Occipital lobe (tissue), 2 donors: ENCODE results near the gene PRKCE. TPM values are rescaled to one million over a fixed set of nuclear protein-coding genes. Genes with fewer than 3 reads are reported as not detected.

Source experiments
- DNase-seq: peaks from one replicate; lab custom pipeline; 2025; lab: John Stamatoyannopoulos, UW
- total RNA-seq: library from RNA; depleted of rRNA; stranded (reverse); fragments of >200 nt; gene quantifications from one replicate; pipeline ENCODE4 v1.2.3, GENCODE V29; 2014

PRKCE gene
- total RNA-seq, 1 donor from 2014 or later: 62.2 TPM

GRCh38 chr2:46010223-46010924 is 358.9 kb downstream of the PRKCE start:
- DNase-seq: no peak

- no peak for DNase-seq
These were observed 359.5 kb downstream of the PRKCE start for GRCh38 chr2:46010925-46011490.

GRCh38 chr2:46012618-46013240 is 361.3 kb downstream of the PRKCE start:
- DNase-seq: no peak

DNA sequence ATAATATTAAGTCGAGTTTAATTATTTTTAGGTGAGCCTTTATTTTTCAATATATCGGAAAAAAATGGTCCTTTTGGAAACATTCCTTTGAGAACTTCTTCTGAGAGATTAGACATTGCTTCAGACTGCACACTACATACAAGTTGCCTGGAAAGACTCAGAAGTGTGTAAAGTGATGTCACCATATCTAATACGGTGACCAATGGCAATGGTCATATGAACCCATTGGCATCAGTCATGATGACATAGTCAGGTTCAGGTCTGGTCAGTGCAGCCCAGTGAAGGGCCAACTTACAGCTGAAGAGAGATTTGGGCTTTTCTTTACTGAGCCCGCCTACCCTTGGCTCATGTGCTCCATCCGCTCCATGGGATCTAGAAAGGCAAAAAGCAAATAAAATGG is 362.3 kb downstream of the PRKCE start:
- no peak for DNase-seq

- no peak for DNase-seq
These were observed 363.6 kb downstream of the PRKCE start for GRCh38 chr2:46014911-46015654.

DNA sequence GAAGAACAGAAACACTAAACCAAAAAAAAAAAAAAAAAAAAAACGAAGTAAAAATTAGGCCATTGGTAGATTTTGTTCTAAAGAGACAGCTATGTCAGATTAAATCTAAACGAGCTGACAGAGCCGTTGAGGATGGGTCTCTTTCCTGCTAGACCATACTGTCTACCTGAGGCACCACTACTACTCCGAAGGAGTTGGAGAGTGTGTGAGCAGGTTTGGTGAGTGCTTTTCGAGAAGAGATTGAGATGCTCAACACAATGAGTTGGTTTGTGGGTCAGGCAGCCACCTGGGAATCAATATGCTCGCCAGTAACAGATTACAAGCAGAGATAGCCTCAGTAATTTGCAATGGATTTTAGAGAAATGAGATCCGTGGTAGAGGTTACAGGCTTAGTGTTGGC is 364.2 kb downstream of the PRKCE start:
- DNase-seq: no peak

GRCh38 chr2:46016091-46016490 is 364.6 kb downstream of the PRKCE start:
- no peak for DNase-seq

GRCh38 chr2:46018773-46019591 is 367.5 kb downstream of the PRKCE start:
- DNase-seq: no peak

GRCh38 chr2:46020416-46020815 is 368.9 kb downstream of the PRKCE start:
- no peak for DNase-seq

DNA sequence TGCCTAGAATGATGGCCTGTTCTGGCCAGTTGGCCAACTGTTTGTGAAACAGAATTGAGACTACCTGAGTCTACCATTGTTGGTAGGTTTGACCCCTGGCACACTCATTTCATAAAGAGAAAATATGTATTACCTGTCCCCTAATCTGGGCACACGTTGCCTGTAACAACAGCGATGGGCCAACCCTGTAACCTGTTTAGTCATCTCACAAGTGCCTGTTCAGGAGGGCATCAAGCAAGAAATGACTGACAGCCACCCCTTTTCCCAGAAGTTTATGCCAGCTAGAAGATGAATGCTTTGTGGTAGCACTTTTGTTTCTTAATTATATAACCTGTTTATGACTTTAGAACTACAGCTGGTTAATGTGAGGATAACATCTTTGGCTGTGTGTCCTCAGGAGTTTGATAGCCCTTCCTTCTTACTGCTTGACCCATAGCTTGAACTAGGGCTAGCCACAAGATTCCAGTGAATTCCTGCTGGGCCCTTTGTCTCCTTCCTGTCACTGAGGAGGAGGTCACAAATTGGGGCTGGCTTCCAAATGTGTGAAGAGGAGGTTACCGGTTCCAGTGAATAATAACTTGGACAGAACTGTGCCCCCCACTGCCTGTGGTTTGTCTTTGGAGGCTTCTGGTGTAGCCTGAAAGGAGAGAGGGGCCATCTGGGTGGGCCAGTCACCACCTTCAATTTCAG is 371.8 kb downstream of the PRKCE start:
- DNase-seq: no peak

DNA sequence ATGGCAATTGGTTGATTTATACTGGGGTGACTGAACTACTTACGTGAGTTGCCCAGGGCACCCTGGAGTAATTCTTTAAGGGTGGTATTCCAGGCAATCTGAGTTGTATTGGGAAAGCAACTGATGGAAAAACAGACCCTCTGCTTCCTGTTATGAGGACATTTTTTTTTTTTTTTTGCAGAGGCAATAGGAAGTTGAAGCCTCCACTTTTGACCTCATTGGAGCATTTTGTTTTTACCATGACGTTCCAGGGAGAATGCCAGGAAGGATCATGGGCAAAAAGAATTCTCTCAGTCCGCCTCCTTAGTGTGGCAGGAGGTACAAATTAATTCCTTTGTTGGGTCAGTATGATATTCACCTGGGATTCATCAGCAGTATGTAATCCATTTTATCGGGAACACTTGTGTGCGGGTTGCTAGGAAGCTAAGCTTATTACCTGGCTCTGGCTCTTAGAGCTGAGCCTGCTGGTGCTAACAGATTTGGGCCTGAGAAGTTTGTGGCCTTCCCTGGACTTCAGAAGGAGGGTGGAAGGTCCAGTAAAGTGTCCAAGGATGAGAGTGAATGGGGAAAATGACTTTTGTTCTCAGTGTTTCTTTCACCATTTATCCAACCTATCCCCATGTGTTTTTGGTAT is 372.8 kb downstream of the PRKCE start:
- no peak for DNase-seq

DNA sequence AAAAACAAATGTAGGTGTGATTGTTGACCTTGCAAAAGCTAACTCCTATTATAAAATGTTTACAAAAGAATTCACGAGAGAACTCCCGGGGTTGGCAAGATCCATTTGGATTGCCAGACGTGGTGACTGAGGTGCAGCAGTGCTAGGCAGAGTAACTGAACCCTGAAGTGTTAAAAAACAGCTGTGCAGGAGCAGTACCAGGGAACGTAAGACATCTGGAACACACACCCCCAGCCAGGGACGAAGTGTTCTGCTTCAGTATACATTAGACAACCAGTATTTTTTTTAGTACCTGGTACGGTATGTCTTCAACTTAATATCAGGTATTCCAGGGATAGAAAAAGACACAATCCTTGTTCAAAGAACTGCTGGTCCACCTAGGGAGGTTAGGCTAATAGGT is 373.6 kb downstream of the PRKCE start:
- no peak for DNase-seq

GRCh38 chr2:46025676-46026075 is 374.2 kb downstream of the PRKCE start:
- DNase-seq: no peak

- no peak for DNase-seq
These were observed 375.0 kb downstream of the PRKCE start for GRCh38 chr2:46026431-46026830.

DNA sequence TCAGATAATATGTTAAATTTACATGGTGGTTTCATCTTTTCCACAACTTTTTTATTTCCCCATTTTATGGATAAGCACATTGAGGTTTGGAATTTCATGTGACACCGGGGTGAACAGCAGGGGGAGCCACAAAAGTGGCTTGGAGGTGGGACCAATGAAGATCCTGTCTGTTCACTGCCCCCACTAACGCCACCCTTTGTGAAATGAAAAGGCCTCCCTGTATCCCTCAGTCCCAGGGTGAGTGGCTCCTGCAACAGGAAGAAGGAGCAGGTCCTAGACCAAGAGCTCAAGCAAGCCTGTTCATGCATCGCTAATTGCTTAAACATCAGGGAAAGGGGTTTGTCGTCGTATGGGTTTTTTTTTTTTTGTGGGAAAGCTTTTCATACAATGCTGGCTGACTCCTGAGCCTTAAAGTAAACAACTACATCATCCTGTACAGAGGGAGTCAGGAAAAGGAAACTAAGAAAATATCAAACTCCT is 377.9 kb downstream of the PRKCE start:
- DNase-seq: no peak

DNA sequence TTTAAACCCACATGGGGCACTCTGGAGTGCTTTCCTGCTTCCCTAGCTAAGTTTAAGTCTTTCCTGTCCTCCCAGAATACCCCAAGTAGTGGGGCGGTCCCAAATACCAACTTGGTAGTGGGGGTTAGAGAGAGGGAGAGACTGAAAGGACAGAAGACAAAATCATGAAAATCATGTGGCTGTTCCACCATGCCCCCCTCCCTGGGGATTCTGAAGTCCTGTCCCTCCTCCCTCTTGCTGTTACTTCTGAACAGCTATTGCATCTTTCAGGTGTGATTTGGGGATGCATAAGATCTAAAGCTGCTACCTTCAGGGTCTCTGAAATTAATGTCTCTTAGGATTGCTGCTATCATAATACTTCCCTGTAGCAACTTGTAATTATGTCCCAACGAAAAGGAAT is 378.9 kb downstream of the PRKCE start:
- DNase-seq: no peak

DNA sequence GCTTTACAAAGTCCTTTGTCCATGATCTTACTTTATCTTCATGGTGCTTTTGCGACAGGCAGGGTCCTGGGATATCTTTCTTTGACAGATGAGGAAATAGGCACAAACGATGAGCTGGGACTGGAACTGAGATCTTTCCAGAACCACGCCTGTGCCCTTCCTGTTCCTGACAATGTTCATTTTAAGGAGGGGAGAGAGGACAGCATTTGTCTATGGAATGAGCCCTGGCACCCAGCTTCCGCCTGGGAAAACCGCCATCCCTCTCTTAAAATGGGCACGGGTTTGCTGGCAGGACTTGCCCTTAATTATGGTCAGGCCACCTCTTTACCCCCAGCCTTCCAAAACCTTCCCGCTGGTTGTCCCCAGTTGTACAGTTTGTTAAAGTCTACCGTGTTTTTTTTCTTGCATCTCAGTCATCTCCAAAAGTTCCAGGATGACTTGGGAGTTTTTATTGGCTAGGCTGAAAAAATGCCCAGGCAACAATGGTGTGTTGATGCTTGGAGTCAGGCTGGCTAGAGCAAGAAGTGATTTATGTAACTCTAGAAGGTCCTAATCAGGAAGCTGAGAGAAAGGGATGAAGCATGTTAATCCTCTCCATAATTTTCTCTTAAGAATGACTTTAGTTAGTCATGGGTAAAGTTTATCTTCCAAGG is 380.8 kb downstream of the PRKCE start:
- no peak for DNase-seq

- no peak for DNase-seq
These were observed 381.5 kb downstream of the PRKCE start for GRCh38 chr2:46032996-46033395.

GRCh38 chr2:46034535-46034934 is 383.1 kb downstream of the PRKCE start:
- no peak for DNase-seq

DNA sequence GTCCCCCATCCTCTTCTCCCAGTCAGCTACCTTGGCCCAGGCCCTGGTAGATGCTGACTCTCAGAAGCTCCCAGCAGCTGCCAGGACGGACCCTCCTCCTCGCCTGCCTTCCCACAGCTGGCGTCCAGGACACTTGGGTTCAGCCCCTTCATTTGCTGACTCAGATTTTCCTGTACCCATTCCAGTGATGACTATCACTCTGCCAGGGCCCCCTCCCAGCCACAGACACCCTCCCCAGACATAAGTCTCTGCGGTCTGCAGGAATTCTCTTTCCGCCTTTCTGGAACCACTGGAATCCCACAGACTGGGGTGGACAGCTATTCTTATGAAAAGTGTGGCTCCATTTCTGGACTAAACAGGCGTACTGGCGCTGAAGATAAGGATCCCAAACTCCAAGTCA is 385.5 kb downstream of the PRKCE start:
- DNase-seq: no peak
